BJ (cell line): ENCODE data around the gene MAJIN. TPM values are rescaled to one million over a fixed set of nuclear protein-coding genes. Genes with fewer than 3 reads are reported as not detected.

Source experiments
- CTCF ChIA-PET: fragments of 350-600 bp; formaldehyde crosslinking; extraction: SDS; loops from one replicate; lab custom pipeline; 2021; ENCODE audit warnings: antibody characterized with exemption, inconsistent platforms; lab: Yijun Ruan, JAX
- POLR2A ChIA-PET: fragments of 300-600 bp; sonication (Branson Sonifier 250); formaldehyde crosslinking; extraction: SDS; loops from one replicate; lab custom pipeline; 2021; ENCODE audit warnings: antibody characterized with exemption; lab: Charles Lee
- DNase-seq: peaks from one replicate; pipeline ENCODE4 v3.0.0-alpha.2; 2011; ENCODE audit warnings: low read depth
- H3K27me3 ChIP-seq: 2 replicates; pipeline ENCODE4 v1.6.0; 2011; ENCODE audit warnings: low read length; ENCODE audit not compliant: control insufficient read depth, insufficient read depth
- H3K36me3 ChIP-seq: 2 replicates; pipeline ENCODE4 v1.5.1; 2011; ENCODE audit warnings: low read length; ENCODE audit not compliant: control insufficient read depth, insufficient read depth
- H3K4me3 ChIP-seq: 2 replicates; pipeline ENCODE4 v1.5.1; 2011; ENCODE audit warnings: low read depth, mild to moderate bottlenecking, control low read depth, low read length
- CTCF ChIP-seq: IDR thresholded peaks from 2 replicates; pipeline ENCODE4 v1.5.1; 2011; ENCODE audit warnings: low read depth, mild to moderate bottlenecking, control low read depth, inconsistent platforms, low read length, moderate library complexity; ENCODE audit not compliant: insufficient read depth
- polyA plus RNA-seq: library from polyadenylated mRNA; depleted of rRNA; stranded (reverse); fragments of >200 nt; gene quantifications from 2 replicates; pipeline ENCODE4 v1.2.3, GENCODE V29; 2011

MAJIN gene
- polyA plus RNA-seq, 1 experiment = not detected

- ChIA-PET CTCF (interaction anchor here (1.3 to 29.7 kb wide), 5 partner anchors 7 to 213 kb away, joined by 3 to 797 read pairs (median 4); partner anchors contain the start of gene CDC42BPG), POLR2A (no interaction called here)
- no peak for DNase-seq
- Histone ChIP-seq H3K4me3 (no peak overlapping the region), H3K27me3 (no peaks in the 10 kb centered on the region), H3K36me3 (peaks cover 27% of the 10 kb centered on the region)
- TF ChIP-seq CTCF = no peak
Observed at GRCh38 chr11:64897381-64898075, 74.4 kb downstream of the MAJIN start.

- Histone ChIP-seq H3K27me3 (no peaks in the 10 kb centered on the region), H3K36me3 (peaks cover 21% of the 10 kb centered on the region), H3K4me3 (no peak overlapping the region)
- DNase-seq = no peak
- CTCF ChIA-PET = interaction anchor here (1.1 to 29.7 kb wide), 4 partner anchors 8 to 40 kb away, joined by 4 to 797 read pairs (median 8); partner anchors contain the start of gene CDC42BPG
- no peak for TF ChIP-seq CTCF
- POLR2A ChIA-PET = no interaction called here
Observed at GRCh38 chr11:64896448-64897022, 75.4 kb downstream of the MAJIN start.

GRCh38 chr11:64894812-64895452 is 77.0 kb downstream of the MAJIN start:
- ChIA-PET POLR2A (interaction anchor here (0.6 kb wide), 1 partner anchor 35 kb away, joined by 3 read pairs; no protein-coding TSS in a partner anchor), CTCF (interaction anchor here (0.9 to 29.7 kb wide), 13 partner anchors 9 to 120 kb away, joined by 3 to 797 read pairs (median 6); partner anchors contain the start of genes ARL2 and CDC42BPG)
- Histone ChIP-seq H3K27me3 (no peaks in the 10 kb centered on the region), H3K4me3 (no peak overlapping the region), H3K36me3 (peaks cover 14% of the 10 kb centered on the region)
- no peak for DNase-seq
- no peak for TF ChIP-seq CTCF

DNA sequence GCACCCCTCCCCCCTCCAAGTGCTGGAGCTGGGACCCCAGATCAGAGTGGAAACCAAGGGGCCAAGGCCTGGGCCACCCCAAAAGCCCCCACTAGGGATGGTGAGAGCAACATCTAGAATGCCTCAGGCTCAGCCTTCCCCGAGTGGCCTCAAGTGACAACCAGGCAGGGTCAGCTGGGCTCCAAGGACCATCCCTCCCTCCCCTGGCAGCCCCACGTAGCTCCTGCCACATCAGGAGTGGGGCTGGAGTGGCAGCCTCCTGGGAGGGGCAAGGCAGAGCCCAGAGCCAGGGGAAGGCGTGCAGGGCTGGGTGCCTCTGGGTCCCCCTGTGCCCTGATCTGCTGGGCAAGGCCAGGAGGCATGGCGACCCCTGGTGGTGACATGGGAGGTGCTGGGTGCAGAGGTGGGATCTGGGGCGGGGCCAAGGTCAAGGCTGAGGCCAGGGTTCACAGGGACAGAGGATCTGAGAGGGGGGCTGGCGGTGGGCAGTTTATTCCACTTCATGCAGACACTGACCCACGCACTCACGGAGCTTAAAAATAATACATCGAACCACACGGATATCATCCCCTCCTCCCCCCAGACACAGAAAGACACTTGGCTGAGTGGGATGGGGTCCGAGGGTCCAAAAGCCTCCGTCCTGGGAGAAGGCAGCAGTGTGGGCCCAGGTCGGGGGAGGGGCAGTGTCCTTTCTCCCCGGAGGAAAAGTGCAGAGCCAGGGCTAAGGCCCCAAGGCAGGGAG is 77.7 kb downstream of the MAJIN start:
- TF ChIP-seq CTCF = peak; percentile 94
- peaks cover 14% of the 10 kb centered on the region for H3K36me3 ChIP-seq
- DNase-seq = no peak
- POLR2A ChIA-PET = interaction anchor here (0.6 kb wide), 1 partner anchor 35 kb away, joined by 3 read pairs; no protein-coding TSS in a partner anchor
- CTCF ChIA-PET = interaction anchor here (0.6 to 29.7 kb wide), 16 partner anchors 9 to 203 kb away, joined by 3 to 797 read pairs (median 6); partner anchors contain the start of genes ARL2, BATF2 and CDC42BPG
- no peak overlapping the region for H3K4me3 ChIP-seq
- H3K27me3 ChIP-seq = no peaks in the 10 kb centered on the region
